Measurements from ENCODE around the gene F2.
A peak's percentile ranks its signal among the peaks of the same experiment; 100 is the strongest.
"Not testable (repeated sequence)": the region's sequence is repeated elsewhere in the genome, so short reads cannot be mapped to it uniquely, and the experiment has no call there.

The F2 gene

GRCh38 chr11:46719048-46719542 is at the start of gene F2:
F2 (plus strand) TSS chr11:46719213; CDS start chr11:46719236, 23 bp downstream.
- H3K9me3 ChIP-seq (ENCODE audit: control insufficient read depth in 1 of 2, low read length in 2 of 2): no peaks in the 10 kb centered on the region
- H3K4me1 ChIP-seq (ENCODE audit: control insufficient read depth in 1 of 2, insufficient read depth in 2 of 2, low read length in 2 of 2): peaks cover 6 to 10% of the 10 kb centered on the region in 2 donors
- H3K27ac ChIP-seq (ENCODE audit: low read depth, low read length): no peak within 1 kb of the TSS
- no peaks in the 10 kb centered on the region for H3K27me3 ChIP-seq (ENCODE audit: control insufficient read depth in 1 of 2, insufficient read depth in 2 of 2, low read length in 2 of 2)
- H3K36me3 ChIP-seq (ENCODE audit: control insufficient read depth in 1 of 2, insufficient read depth in 2 of 2, low read length in 2 of 2): no peaks in the 10 kb centered on the region
- H3K9ac ChIP-seq (ENCODE audit: low read depth in 1 of 2, low read length in 2 of 2): no peak within 1 kb of the TSS
- H3K4me3 ChIP-seq (ENCODE audit: low read depth in 1 of 2, low read length in 2 of 2): no peak within 1 kb of the TSS

GRCh38 chr11:46669711-46670139 is 49.3 kb upstream of the F2 start:
- Histone ChIP-seq H3K36me3 (ENCODE audit: control insufficient read depth in 1 of 2, insufficient read depth in 2 of 2, low read length in 2 of 2) (peaks cover 59 to 83% of the 10 kb centered on the region in 2 donors), H3K4me1 (ENCODE audit: control insufficient read depth in 1 of 2, insufficient read depth in 2 of 2, low read length in 2 of 2) (peaks cover 19% of the 10 kb centered on the region in 2 donors), H3K4me3 (ENCODE audit: low read depth in 1 of 2, low read length in 2 of 2) (no peak overlapping the region), H3K27me3 (ENCODE audit: control insufficient read depth in 1 of 2, insufficient read depth in 2 of 2, low read length in 2 of 2) (no peaks in the 10 kb centered on the region), H3K9me3 (ENCODE audit: control insufficient read depth in 1 of 2, low read length in 2 of 2) (no peaks in the 10 kb centered on the region), H3K9ac (ENCODE audit: low read depth in 1 of 2, low read length in 2 of 2) (no peak overlapping the region), H3K27ac (ENCODE audit: low read depth, low read length) (no peak overlapping the region)

- not testable (repeated sequence) for H3K9ac ChIP-seq (ENCODE audit: low read depth in 1 of 2, low read length in 2 of 2); H3K9me3 ChIP-seq (ENCODE audit: control insufficient read depth in 1 of 2, low read length in 2 of 2); H3K27ac ChIP-seq (ENCODE audit: low read depth, low read length); H3K4me3 ChIP-seq (ENCODE audit: low read depth in 1 of 2, low read length in 2 of 2); H3K27me3 ChIP-seq (ENCODE audit: control insufficient read depth in 1 of 2, insufficient read depth in 2 of 2, low read length in 2 of 2)
- Histone ChIP-seq H3K36me3 (ENCODE audit: control insufficient read depth in 1 of 2, insufficient read depth in 2 of 2, low read length in 2 of 2) (peaks cover 53 to 76% of the 10 kb centered on the region in 2 donors), H3K4me1 (ENCODE audit: control insufficient read depth in 1 of 2, insufficient read depth in 2 of 2, low read length in 2 of 2) (peaks cover 27% of the 10 kb centered on the region in 2 donors)
Observed at GRCh38 chr11:46670521-46670920, 48.5 kb upstream of the F2 start.

GRCh38 chr11:46671958-46672315 is 47.1 kb upstream of the F2 start:
- Histone ChIP-seq H3K4me1 (ENCODE audit: control insufficient read depth in 1 of 2, insufficient read depth in 2 of 2, low read length in 2 of 2) (peaks cover 37 to 40% of the 10 kb centered on the region in 2 donors), H3K9me3 (ENCODE audit: control insufficient read depth in 1 of 2, low read length in 2 of 2) (no peaks in the 10 kb centered on the region), H3K36me3 (ENCODE audit: control insufficient read depth in 1 of 2, insufficient read depth in 2 of 2, low read length in 2 of 2) (peaks cover 51 to 72% of the 10 kb centered on the region in 2 donors), H3K27ac (ENCODE audit: low read depth, low read length) (no peak overlapping the region), H3K27me3 (ENCODE audit: control insufficient read depth in 1 of 2, insufficient read depth in 2 of 2, low read length in 2 of 2) (no peaks in the 10 kb centered on the region), H3K9ac (ENCODE audit: low read depth in 1 of 2, low read length in 2 of 2) (no peak overlapping the region), H3K4me3 (ENCODE audit: low read depth in 1 of 2, low read length in 2 of 2) (no peak overlapping the region)

GRCh38 chr11:46672381-46672839 is 46.6 kb upstream of the F2 start:
- no peak overlapping the region for H3K4me3 ChIP-seq (ENCODE audit: low read depth in 1 of 2, low read length in 2 of 2)
- H3K27ac ChIP-seq (ENCODE audit: low read depth, low read length): no peak overlapping the region
- no peak overlapping the region for H3K9ac ChIP-seq (ENCODE audit: low read depth in 1 of 2, low read length in 2 of 2)
- no peaks in the 10 kb centered on the region for H3K9me3 ChIP-seq (ENCODE audit: control insufficient read depth in 1 of 2, low read length in 2 of 2)
- H3K36me3 ChIP-seq (ENCODE audit: control insufficient read depth in 1 of 2, insufficient read depth in 2 of 2, low read length in 2 of 2): peaks cover 46 to 73% of the 10 kb centered on the region in 2 donors
- H3K4me1 ChIP-seq (ENCODE audit: control insufficient read depth in 1 of 2, insufficient read depth in 2 of 2, low read length in 2 of 2): peaks cover 37 to 44% of the 10 kb centered on the region in 2 donors
- no peaks in the 10 kb centered on the region for H3K27me3 ChIP-seq (ENCODE audit: control insufficient read depth in 1 of 2, insufficient read depth in 2 of 2, low read length in 2 of 2)

- Histone ChIP-seq H3K9me3 (ENCODE audit: control insufficient read depth in 1 of 2, low read length in 2 of 2) (no peaks in the 10 kb centered on the region), H3K4me1 (ENCODE audit: control insufficient read depth in 1 of 2, insufficient read depth in 2 of 2, low read length in 2 of 2) (peaks cover 43 to 44% of the 10 kb centered on the region in 2 donors), H3K4me3 (ENCODE audit: low read depth in 1 of 2, low read length in 2 of 2) (no peak overlapping the region), H3K27ac (ENCODE audit: low read depth, low read length) (peak overlapping the region; percentile 7), H3K27me3 (ENCODE audit: control insufficient read depth in 1 of 2, insufficient read depth in 2 of 2, low read length in 2 of 2) (no peaks in the 10 kb centered on the region), H3K36me3 (ENCODE audit: control insufficient read depth in 1 of 2, insufficient read depth in 2 of 2, low read length in 2 of 2) (peaks cover 43 to 69% of the 10 kb centered on the region in 2 donors), H3K9ac (ENCODE audit: low read depth in 1 of 2, low read length in 2 of 2) (no peak overlapping the region)
Observed at GRCh38 chr11:46673713-46674462, 45.1 kb upstream of the F2 start.

GRCh38 chr11:46674463-46675287 is 44.3 kb upstream of the F2 start:
- Histone ChIP-seq H3K4me1 (ENCODE audit: control insufficient read depth in 1 of 2, insufficient read depth in 2 of 2, low read length in 2 of 2) (peaks cover 44 to 52% of the 10 kb centered on the region in 2 donors), H3K9me3 (ENCODE audit: control insufficient read depth in 1 of 2, low read length in 2 of 2) (no peaks in the 10 kb centered on the region), H3K4me3 (ENCODE audit: low read depth in 1 of 2, low read length in 2 of 2) (peak overlapping the region in 1 of 2 donors; percentile 36), H3K36me3 (ENCODE audit: control insufficient read depth in 1 of 2, insufficient read depth in 2 of 2, low read length in 2 of 2) (peaks cover 45 to 69% of the 10 kb centered on the region in 2 donors), H3K27me3 (ENCODE audit: control insufficient read depth in 1 of 2, insufficient read depth in 2 of 2, low read length in 2 of 2) (no peaks in the 10 kb centered on the region), H3K9ac (ENCODE audit: low read depth in 1 of 2, low read length in 2 of 2) (peak overlapping the region in 1 of 2 donors; percentile 35), H3K27ac (ENCODE audit: low read depth, low read length) (peak overlapping the region; percentile 78)

- H3K27me3 ChIP-seq (ENCODE audit: control insufficient read depth in 1 of 2, insufficient read depth in 2 of 2, low read length in 2 of 2): no peaks in the 10 kb centered on the region
- H3K36me3 ChIP-seq (ENCODE audit: control insufficient read depth in 1 of 2, insufficient read depth in 2 of 2, low read length in 2 of 2): peaks cover 48 to 70% of the 10 kb centered on the region in 2 donors
- peaks cover 44 to 53% of the 10 kb centered on the region in 2 donors for H3K4me1 ChIP-seq (ENCODE audit: control insufficient read depth in 1 of 2, insufficient read depth in 2 of 2, low read length in 2 of 2)
Observed at GRCh38 chr11:46675288-46675851, 43.6 kb upstream of the F2 start.

GRCh38 chr11:46675949-46676348 is 43.1 kb upstream of the F2 start:
- H3K9ac ChIP-seq (ENCODE audit: low read depth in 1 of 2, low read length in 2 of 2): peak overlapping the region; percentile 16 to 18
- H3K27ac ChIP-seq (ENCODE audit: low read depth, low read length): peak overlapping the region; percentile 78
- H3K27me3 ChIP-seq (ENCODE audit: control insufficient read depth in 1 of 2, insufficient read depth in 2 of 2, low read length in 2 of 2): no peaks in the 10 kb centered on the region
- no peak overlapping the region for H3K4me3 ChIP-seq (ENCODE audit: low read depth in 1 of 2, low read length in 2 of 2)
- peaks cover 44 to 53% of the 10 kb centered on the region in 2 donors for H3K4me1 ChIP-seq (ENCODE audit: control insufficient read depth in 1 of 2, insufficient read depth in 2 of 2, low read length in 2 of 2)
- H3K9me3 ChIP-seq (ENCODE audit: control insufficient read depth in 1 of 2, low read length in 2 of 2): no peaks in the 10 kb centered on the region
- peaks cover 54 to 70% of the 10 kb centered on the region in 2 donors for H3K36me3 ChIP-seq (ENCODE audit: control insufficient read depth in 1 of 2, insufficient read depth in 2 of 2, low read length in 2 of 2)

More at GRCh38 chr11:46675288-46675851, 43.6 kb upstream of the F2 start:
- peak overlapping the region in 1 of 2 donors; percentile 36 for H3K4me3 ChIP-seq (ENCODE audit: low read depth in 1 of 2, low read length in 2 of 2)
- peak overlapping the region; percentile 18 to 35 for H3K9ac ChIP-seq (ENCODE audit: low read depth in 1 of 2, low read length in 2 of 2)
- no peaks in the 10 kb centered on the region for H3K9me3 ChIP-seq (ENCODE audit: control insufficient read depth in 1 of 2, low read length in 2 of 2)
- H3K27ac ChIP-seq (ENCODE audit: low read depth, low read length): peak overlapping the region; percentile 78

All from duodenal mucosa (tissue), 2 donors.